ENCODE measurements around the gene MAPK9. TPM values are rescaled to one million over a fixed set of nuclear protein-coding genes. Genes with fewer than 3 reads are reported as not detected.
"Not testable (repeated sequence)": the region's sequence is repeated elsewhere in the genome, so short reads cannot be mapped to it uniquely, and the experiment has no call there.

The MAPK9 gene
- total RNA-seq, 1 donor from 2014 or later: 34.4 TPM

DNA sequence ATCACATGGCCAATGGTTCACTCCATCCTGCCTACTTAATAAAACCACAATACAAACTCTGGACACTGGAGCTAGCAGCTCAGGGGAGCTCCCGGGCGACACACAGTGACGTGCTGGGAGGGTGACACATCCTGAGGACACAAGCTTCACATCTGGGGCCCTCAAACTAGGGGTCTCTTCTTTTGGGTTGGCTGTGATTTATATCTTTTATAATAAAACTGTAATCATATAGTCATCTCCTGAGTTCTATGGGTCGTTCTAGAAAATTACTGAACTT, 12.1 kb upstream of the MAPK9 start:
- H3K36me3 Mint-ChIP-seq: no peaks in the 10 kb centered on the region
- DNase-seq (ENCODE audit: extremely low spot score, unreplicated experiment): no peak
- no peak for TF ChIP-seq CTCF (conservative IDR thresholded peaks at IDR 0.05)
- H3K27ac Mint-ChIP-seq: no peak overlapping the region
- no peaks in the 10 kb centered on the region for H3K4me1 Mint-ChIP-seq (ENCODE audit: unreplicated experiment)
- H3K4me3 Mint-ChIP-seq: no peak overlapping the region
- H3K9me3 Mint-ChIP-seq: no peaks in the 10 kb centered on the region
- H3K27me3 Mint-ChIP-seq: no peaks in the 10 kb centered on the region

GRCh38 chr5:180303226-180304015, 11.5 kb upstream of the MAPK9 start:
- TF ChIP-seq CTCF (conservative IDR thresholded peaks at IDR 0.05): no peak
- no peak for DNase-seq (ENCODE audit: extremely low spot score, unreplicated experiment)
- no peaks in the 10 kb centered on the region for H3K9me3 Mint-ChIP-seq
- no peak overlapping the region for H3K27ac Mint-ChIP-seq
- H3K4me3 Mint-ChIP-seq: no peak overlapping the region
- H3K27me3 Mint-ChIP-seq: no peaks in the 10 kb centered on the region
- H3K36me3 Mint-ChIP-seq: no peaks in the 10 kb centered on the region
- H3K4me1 Mint-ChIP-seq (ENCODE audit: unreplicated experiment): no peaks in the 10 kb centered on the region

GRCh38 chr5:180302256-180302655, 10.4 kb upstream of the MAPK9 start:
- Mint-ChIP-seq H3K27me3 (no peaks in the 10 kb centered on the region), H3K4me1 (ENCODE audit: unreplicated experiment) (no peaks in the 10 kb centered on the region), H3K36me3 (no peaks in the 10 kb centered on the region), H3K9me3 (no peaks in the 10 kb centered on the region), H3K27ac (no peak overlapping the region), H3K4me3 (no peak overlapping the region)
- no peak for DNase-seq (ENCODE audit: extremely low spot score, unreplicated experiment)
- no peak for TF ChIP-seq CTCF (conservative IDR thresholded peaks at IDR 0.05)

DNA sequence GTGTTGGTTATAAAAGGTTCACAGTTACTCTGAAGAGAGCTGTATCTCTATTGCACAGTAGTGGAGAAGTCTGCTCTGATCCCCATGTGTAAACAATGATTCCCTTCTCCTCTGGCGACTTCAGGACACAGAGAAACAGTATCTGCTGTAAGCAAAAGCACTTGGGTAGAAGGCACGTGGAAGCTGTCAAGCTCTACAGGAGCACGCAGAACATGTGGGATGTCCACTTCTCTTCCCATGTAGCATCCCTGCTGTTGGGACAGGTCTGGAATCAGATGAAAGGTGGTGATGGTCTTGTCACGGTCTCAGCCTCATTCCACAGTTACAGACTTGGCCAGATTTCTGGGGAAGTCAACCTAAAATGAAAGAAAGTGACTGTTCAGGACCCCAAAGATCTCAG, 9.4 kb upstream of the MAPK9 start:
- no peak for TF ChIP-seq CTCF (conservative IDR thresholded peaks at IDR 0.05)
- Mint-ChIP-seq H3K4me1 (ENCODE audit: unreplicated experiment) (no peaks in the 10 kb centered on the region), H3K36me3 (no peaks in the 10 kb centered on the region), H3K9me3 (no peaks in the 10 kb centered on the region), H3K4me3 (no peak overlapping the region), H3K27ac (no peak overlapping the region), H3K27me3 (no peaks in the 10 kb centered on the region)
- DNase-seq (ENCODE audit: extremely low spot score, unreplicated experiment): no peak

- TF ChIP-seq CTCF (conservative IDR thresholded peaks at IDR 0.05): no peak
- Mint-ChIP-seq H3K27ac (no peak overlapping the region), H3K4me3 (no peak overlapping the region), H3K9me3 (no peaks in the 10 kb centered on the region), H3K36me3 (no peaks in the 10 kb centered on the region), H3K27me3 (no peaks in the 10 kb centered on the region), H3K4me1 (ENCODE audit: unreplicated experiment) (no peaks in the 10 kb centered on the region)
- DNase-seq (ENCODE audit: extremely low spot score, unreplicated experiment): no peak
These were observed 7.6 kb upstream of the MAPK9 start for GRCh38 chr5:180299526-180299925.

DNA sequence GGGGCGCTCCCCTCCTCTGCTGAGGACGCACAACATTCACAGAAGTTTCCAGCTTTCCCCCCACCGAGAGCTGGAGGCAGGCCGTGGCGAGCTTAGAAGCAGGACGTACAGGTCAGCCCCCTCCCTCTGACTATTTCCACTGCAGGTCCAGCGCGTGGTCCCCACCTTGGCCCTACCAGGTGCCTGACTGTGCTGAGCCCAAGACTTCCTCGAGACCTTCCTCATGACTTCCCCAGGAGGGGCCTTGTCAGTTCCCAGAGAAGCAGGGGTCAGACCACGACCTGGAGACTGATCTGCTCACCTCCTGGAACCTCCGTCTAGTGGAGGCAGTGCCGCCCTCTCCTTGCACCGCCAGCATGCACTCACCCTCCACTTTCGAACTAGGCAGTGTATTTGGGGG, 7.1 kb upstream of the MAPK9 start:
- not testable (repeated sequence) for DNase-seq (ENCODE audit: extremely low spot score, unreplicated experiment); H3K27me3 Mint-ChIP-seq; H3K36me3 Mint-ChIP-seq; H3K4me1 Mint-ChIP-seq (ENCODE audit: unreplicated experiment); H3K4me3 Mint-ChIP-seq; H3K27ac Mint-ChIP-seq; H3K9me3 Mint-ChIP-seq

Measured in type B pancreatic cell (in vitro differentiated cells).